OCI-LY7 (cell line): ENCODE measurements around the gene MYL11. TPM values are rescaled to one million over a fixed set of nuclear protein-coding genes. Genes with fewer than 3 reads are reported as not detected.

Source experiments
- BruUV-seq: library from RNA; stranded (reverse); fragments of 400-500 nt; replicated peaks from 2 replicates; lab custom pipeline; 2021; lab: Mats Ljungman, UMichigan
- CTCF ChIA-PET: fragments of 300-600 bp; sonication (Branson Sonifier 250); formaldehyde crosslinking; loops from one replicate; lab custom pipeline; 2022; ENCODE audit warnings: antibody characterized with exemption; ENCODE audit not compliant: unreplicated experiment; lab: Charles Lee
- POLR2A ChIA-PET: fragments of 300-600 bp; sonication (Branson Sonifier 250); formaldehyde crosslinking; loops from one replicate; lab custom pipeline; 2022; ENCODE audit warnings: antibody characterized with exemption; lab: Charles Lee
- DNase-seq: peaks from one replicate; pipeline ENCODE4 v3.0.0-alpha.2; 2015; ENCODE audit warnings: low spot score
- H2AFZ ChIP-seq: fragments of 200-600 bp; sonication (generic), shearing (Covaris generic); 2 replicates; pipeline ENCODE4 v1.6.1; 2014; ENCODE audit warnings: mild to moderate bottlenecking, antibody characterized with exemption, low read length, moderate library complexity
- H3K27ac ChIP-seq: fragments of 200-600 bp; sonication (generic); 2 replicates; pipeline ENCODE4 v1.5.1; 2014; ENCODE audit warnings: mixed run types, low read depth, mild to moderate bottlenecking, moderate library complexity, low read length, inconsistent platforms; ENCODE audit not compliant: poor library complexity, severe bottlenecking
- H3K36me3 ChIP-seq: fragments of 200-600 bp; sonication (generic); 2 replicates; pipeline ENCODE4 v1.6.1; 2014; ENCODE audit warnings: mild to moderate bottlenecking, antibody characterized with exemption, low read length, moderate library complexity, mixed read lengths; ENCODE audit not compliant: insufficient read depth
- H3K4me1 ChIP-seq: fragments of 200-600 bp; sonication (generic); 2 replicates; pipeline ENCODE4 v1.5.1; 2014; ENCODE audit warnings: mild to moderate bottlenecking, low read length; ENCODE audit not compliant: insufficient read depth, poor library complexity, severe bottlenecking
- H3K4me2 ChIP-seq: fragments of 200-600 bp; sonication (generic); 2 replicates; pipeline ENCODE4 v1.6.1; 2014; ENCODE audit warnings: mild to moderate bottlenecking, low read length
- H3K4me3 ChIP-seq: fragments of 200-600 bp; sonication (generic); 2 replicates; pipeline ENCODE4 v1.5.1; 2014; ENCODE audit warnings: mild to moderate bottlenecking, low read depth, low read length; ENCODE audit not compliant: poor library complexity, severe bottlenecking
- H3K79me2 ChIP-seq: fragments of 200-600 bp; sonication (generic); 2 replicates; pipeline ENCODE4 v1.6.1; 2016; ENCODE audit warnings: low read depth, mild to moderate bottlenecking, low read length, moderate library complexity, mixed read lengths; ENCODE audit not compliant: insufficient read depth
- H3K9me2 ChIP-seq: fragments of 200-600 bp; sonication (generic); 2 replicates; pipeline ENCODE4 v1.6.1; 2016; ENCODE audit warnings: mild to moderate bottlenecking, low read length, mixed read lengths; ENCODE audit not compliant: insufficient read depth
- H3K9me3 ChIP-seq: fragments of 200-600 bp; sonication (generic); 2 replicates; pipeline ENCODE4 v1.6.1; 2014; ENCODE audit warnings: mild to moderate bottlenecking, mixed run types, low read length, mixed read lengths
- H4K20me1 ChIP-seq: fragments of 200-600 bp; sonication (generic); 2 replicates; pipeline ENCODE4 v1.6.1; 2014; ENCODE audit warnings: mild to moderate bottlenecking, antibody characterized with exemption, low read length, moderate library complexity, mixed read lengths; ENCODE audit not compliant: insufficient read depth
- EZH2phosphoT487 ChIP-seq: fragments of 200-600 bp; sonication (generic); IDR thresholded peaks from 2 replicates; pipeline ENCODE4 v1.6.1; 2018; ENCODE audit warnings: low read depth, borderline replicate concordance, mild to moderate bottlenecking, mixed run types, antibody characterized with exemption, low read length, moderate library complexity, mixed read lengths
- intact Hi-C: fragments of 100-400 bp; cut with micrococcal nuclease; formaldehyde crosslinking; loops from one replicate; pipeline ENCODE4 v1.10.0; 2022; ENCODE audit not compliant: unreplicated experiment
- total RNA-seq, 2 experiments: library from RNA; depleted of rRNA in 1 of 2; stranded (reverse); fragments of >200 nt in 1 of 2; shearing (Covaris generic) in 1 of 2; gene quantifications; 2 replicates each; pipeline ENCODE4 v1.2.3, GENCODE V29; 2014 to 2022
- TF ChIP-seq, protein P1 (sequence below): fragments of 200-600 bp; sonication (generic); conservative IDR thresholded peaks from 2 replicates; pipeline ENCODE4 v1.5.1; 2014; ENCODE audit warnings: mild to moderate bottlenecking, antibody characterized with exemption, low read length, moderate library complexity, mixed read lengths

Gene MYL11
- total RNA-seq, 2 experiments from 2014 or later: 3.2 to 3.9 TPM

DNA sequence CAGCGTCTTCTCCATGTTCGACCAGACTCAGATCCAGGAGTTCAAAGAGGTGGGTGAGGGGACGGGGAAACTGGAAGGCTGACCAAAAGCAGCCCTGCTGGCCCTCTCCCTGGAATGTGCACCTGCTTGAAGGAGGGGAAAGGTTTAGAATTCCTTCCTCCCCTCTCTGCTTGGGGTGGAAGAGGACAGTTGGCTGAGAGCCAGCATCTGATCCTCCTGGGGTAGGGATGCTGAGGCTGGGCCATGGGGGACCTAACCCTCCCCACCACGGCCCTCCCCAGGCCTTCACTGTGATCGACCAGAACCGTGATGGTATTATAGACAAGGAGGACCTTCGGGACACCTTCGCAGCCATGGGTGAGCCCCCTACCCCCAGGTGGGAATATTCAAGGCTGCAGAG is 1.3 kb downstream of the MYL11 start:
- peaks cover 18% of the 10 kb centered on the region; the same call in 1 of the 2 replicates for H3K79me2 ChIP-seq
- TF ChIP-seq, protein P1, sequence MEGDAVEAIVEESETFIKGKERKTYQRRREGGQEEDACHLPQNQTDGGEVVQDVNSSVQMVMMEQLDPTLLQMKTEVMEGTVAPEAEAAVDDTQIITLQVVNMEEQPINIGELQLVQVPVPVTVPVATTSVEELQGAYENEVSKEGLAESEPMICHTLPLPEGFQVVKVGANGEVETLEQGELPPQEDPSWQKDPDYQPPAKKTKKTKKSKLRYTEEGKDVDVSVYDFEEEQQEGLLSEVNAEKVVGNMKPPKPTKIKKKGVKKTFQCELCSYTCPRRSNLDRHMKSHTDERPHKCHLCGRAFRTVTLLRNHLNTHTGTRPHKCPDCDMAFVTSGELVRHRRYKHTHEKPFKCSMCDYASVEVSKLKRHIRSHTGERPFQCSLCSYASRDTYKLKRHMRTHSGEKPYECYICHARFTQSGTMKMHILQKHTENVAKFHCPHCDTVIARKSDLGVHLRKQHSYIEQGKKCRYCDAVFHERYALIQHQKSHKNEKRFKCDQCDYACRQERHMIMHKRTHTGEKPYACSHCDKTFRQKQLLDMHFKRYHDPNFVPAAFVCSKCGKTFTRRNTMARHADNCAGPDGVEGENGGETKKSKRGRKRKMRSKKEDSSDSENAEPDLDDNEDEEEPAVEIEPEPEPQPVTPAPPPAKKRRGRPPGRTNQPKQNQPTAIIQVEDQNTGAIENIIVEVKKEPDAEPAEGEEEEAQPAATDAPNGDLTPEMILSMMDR: no peak
- TF ChIP-seq EZH2phosphoT487: no peak
- no peak for DNase-seq
- BruUV-seq: no TSS peak
- ChIA-PET POLR2A (no interaction called here), CTCF (no interaction called here)
- H3K9me2 ChIP-seq: no peaks in the 10 kb centered on the region
- H3K36me3 ChIP-seq: peaks cover 20% of the 10 kb centered on the region
- no peaks in the 10 kb centered on the region for H3K9me3 ChIP-seq
- intact Hi-C loops: loop anchor here (10.0 kb wide), 1 partner anchor 381 kb away; the partner anchor contains the start of genes HIRIP3 and INO80E
- no peak overlapping the region for H3K4me3 ChIP-seq
- no peaks in the 10 kb centered on the region for H4K20me1 ChIP-seq
- no peak overlapping the region for H3K27ac ChIP-seq
- H3K4me2 ChIP-seq: no peak overlapping the region
- H3K4me1 ChIP-seq: peaks cover 55% of the 10 kb centered on the region
- H2AFZ ChIP-seq: no peak overlapping the region

GRCh38 chr16:30376461-30376902 is 1.9 kb downstream of the MYL11 start:
- Histone ChIP-seq H3K4me2 (no peak overlapping the region), H3K4me1 (peaks cover 57% of the 10 kb centered on the region), H3K9me2 (no peaks in the 10 kb centered on the region), H3K36me3 (peaks cover 21% of the 10 kb centered on the region), H3K27ac (no peak overlapping the region), H2AFZ (no peak overlapping the region), H3K9me3 (no peaks in the 10 kb centered on the region), H4K20me1 (no peaks in the 10 kb centered on the region), H3K79me2 (peaks cover 24% of the 10 kb centered on the region; the same call in 1 of the 2 replicates), H3K4me3 (no peak overlapping the region)
- no peak for DNase-seq
- intact Hi-C loops: loop anchor here (10.0 kb wide), 1 partner anchor 382 kb away; the partner anchor contains the start of genes HIRIP3 and INO80E
- ChIA-PET POLR2A (interaction anchor here (1.1 kb wide), 1 partner anchor 35 kb away, joined by 3 read pairs; no protein-coding TSS in a partner anchor), CTCF (no interaction called here)
- no peak for TF ChIP-seq EZH2phosphoT487
- TF ChIP-seq, protein P1: no peak
- BruUV-seq: no TSS peak
